ENCODE data around the gene POR.
"Not testable (repeated sequence)": the region's sequence is repeated elsewhere in the genome, so short reads cannot be mapped to it uniquely, and the experiment has no call there.

The POR gene

DNA sequence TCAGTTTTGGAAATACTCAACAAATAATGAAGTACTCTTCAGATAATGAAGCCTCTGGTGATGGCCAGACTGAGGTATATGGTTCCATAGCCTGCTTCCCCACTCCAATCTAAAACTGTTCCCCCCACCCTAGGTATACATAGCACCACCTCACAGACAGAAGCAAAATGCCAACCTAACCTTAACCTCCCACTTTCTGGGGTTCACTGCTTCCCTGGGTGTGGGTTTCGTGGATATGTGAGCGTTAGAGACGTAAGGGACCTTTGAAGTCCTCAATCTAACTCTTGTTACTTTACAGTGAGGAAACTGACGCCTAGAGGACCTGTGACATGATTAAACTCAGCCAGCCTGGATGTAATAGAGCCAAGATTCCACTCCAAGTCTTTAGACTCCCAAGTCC lies 34.7 kb upstream of the POR start:
- H2AFZ ChIP-seq (ENCODE audit: low read depth, low read length), result no peak overlapping the region

DNA sequence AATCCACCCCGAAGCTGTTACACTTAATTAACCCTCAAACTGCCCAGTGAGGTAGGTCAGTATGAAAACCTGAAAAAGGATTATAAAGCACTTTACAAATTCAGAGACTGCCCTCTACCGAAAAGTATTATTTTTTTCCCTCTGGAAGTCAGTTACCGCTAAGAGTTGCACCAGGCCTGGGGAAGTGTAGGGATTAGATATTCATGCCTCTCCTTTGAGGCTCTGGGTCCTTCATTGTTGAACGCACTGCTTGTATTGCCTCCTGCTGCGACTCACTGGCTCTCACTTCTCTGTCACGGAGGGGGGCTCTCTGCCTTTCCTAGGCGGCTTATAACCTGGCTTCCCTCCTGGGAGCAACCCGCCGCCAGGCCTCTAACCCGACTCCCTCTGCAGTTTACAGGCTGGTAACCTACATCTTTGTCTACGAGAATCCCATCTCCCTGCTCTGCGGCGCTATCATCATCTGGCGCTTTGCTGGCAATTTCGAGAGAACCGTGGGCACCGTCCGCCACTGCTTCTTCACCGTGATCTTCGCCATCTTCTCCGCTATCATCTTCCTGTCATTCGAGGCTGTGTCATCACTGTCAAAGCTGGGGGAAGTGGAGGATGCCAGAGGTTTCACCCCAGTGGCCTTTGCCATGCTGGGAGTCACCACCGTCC lies 33.4 kb upstream of the POR start:
- Histone ChIP-seq H3K9me3 (ENCODE audit: insufficient read depth, low read length) (no peaks in the 10 kb centered on the region), H3K4me2 (ENCODE audit: low read length) (no peak overlapping the region), H4K20me1 (ENCODE audit: insufficient read depth, low read length) (no peaks in the 10 kb centered on the region), H3K27me3 (ENCODE audit: low read depth, low read length) (no peaks in the 10 kb centered on the region), H3K27ac (ENCODE audit: low read length) (no peak overlapping the region), H3K4me1 (ENCODE audit: low read length) (peaks cover 13% of the 10 kb centered on the region), H2AFZ (ENCODE audit: low read depth, low read length) (no peak overlapping the region), H3K36me3 (replicated peaks; ENCODE audit: low read depth, low read length) (peaks cover 31% of the 10 kb centered on the region), H3K79me2 (ENCODE audit: low read length) (peaks cover 14% of the 10 kb centered on the region), H3K9ac (ENCODE audit: low read length) (no peak overlapping the region), H3K4me3 (ENCODE audit: low read length) (no peak overlapping the region)
- TF ChIP-seq EZH2phosphoT487 (IDR thresholded peaks at IDR 0.05; ENCODE audit: low read depth) (no peak), CTCF (IDR thresholded peaks at IDR 0.05; ENCODE audit: low read depth, low read length) (no peak)

More for the DNA sequence above, 34.7 kb upstream of the POR start:
- TF ChIP-seq EZH2phosphoT487 (IDR thresholded peaks at IDR 0.05; ENCODE audit: low read depth) (no peak), CTCF (IDR thresholded peaks at IDR 0.05; ENCODE audit: low read depth, low read length) (no peak)
- Histone ChIP-seq H3K79me2 (ENCODE audit: low read length) (peaks cover 14% of the 10 kb centered on the region), H3K9ac (ENCODE audit: low read length) (no peak overlapping the region), H3K27me3 (ENCODE audit: low read depth, low read length) (no peaks in the 10 kb centered on the region), H3K4me3 (ENCODE audit: low read length) (peak overlapping the region; percentile 91), H3K9me3 (ENCODE audit: insufficient read depth, low read length) (no peaks in the 10 kb centered on the region), H3K36me3 (replicated peaks; ENCODE audit: low read depth, low read length) (peaks cover 22% of the 10 kb centered on the region), H3K4me1 (ENCODE audit: low read length) (peaks cover 13% of the 10 kb centered on the region), H3K27ac (ENCODE audit: low read length) (no peak overlapping the region), H3K4me2 (ENCODE audit: low read length) (peak overlapping the region; percentile 93), H4K20me1 (ENCODE audit: insufficient read depth, low read length) (no peaks in the 10 kb centered on the region)

DNA sequence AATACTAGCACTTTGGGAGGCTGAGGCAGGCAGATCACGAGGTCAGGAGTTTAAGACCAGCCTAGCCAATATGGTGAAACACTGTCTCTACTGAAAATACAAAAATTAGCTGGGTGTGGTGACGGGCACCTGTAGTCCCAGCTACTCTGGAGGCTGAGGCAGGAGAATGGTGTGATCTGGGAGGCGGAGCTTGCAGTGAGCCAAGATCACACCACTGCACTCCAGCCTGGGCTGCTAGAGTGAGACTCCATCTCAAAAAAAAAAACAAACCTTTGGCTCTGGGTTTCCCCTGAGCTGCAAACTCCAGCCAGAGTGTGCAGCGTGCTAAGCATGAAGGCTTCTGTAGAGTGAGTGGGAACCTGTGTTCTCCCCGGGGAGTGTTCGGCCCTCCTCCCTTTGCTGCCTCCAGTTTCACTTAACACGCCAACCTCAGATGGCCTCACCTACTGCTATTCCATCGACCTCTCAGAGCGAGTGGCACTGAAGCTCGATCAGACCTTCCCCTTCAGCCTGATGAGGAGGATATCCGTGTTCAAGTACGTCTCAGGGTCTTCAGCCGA lies 31.6 kb upstream of the POR start:
- H3K79me2 ChIP-seq (ENCODE audit: low read length), result peaks cover 14% of the 10 kb centered on the region
- H3K27me3 ChIP-seq (ENCODE audit: low read depth, low read length); H3K4me1 ChIP-seq (ENCODE audit: low read length); H3K4me3 ChIP-seq (ENCODE audit: low read length); H3K27ac ChIP-seq (ENCODE audit: low read length); H4K20me1 ChIP-seq (ENCODE audit: insufficient read depth, low read length); H3K9me3 ChIP-seq (ENCODE audit: insufficient read depth, low read length); H2AFZ ChIP-seq (ENCODE audit: low read depth, low read length); H3K9ac ChIP-seq (ENCODE audit: low read length); H3K4me2 ChIP-seq (ENCODE audit: low read length): not testable (repeated sequence)
- peaks cover 31% of the 10 kb centered on the region for H3K36me3 ChIP-seq (replicated peaks; ENCODE audit: low read depth, low read length)

- Histone ChIP-seq H3K4me1 (ENCODE audit: low read length) (peaks cover 6% of the 10 kb centered on the region), H3K79me2 (ENCODE audit: low read length) (peaks cover 8% of the 10 kb centered on the region), H3K4me3 (ENCODE audit: low read length) (no peak overlapping the region), H3K4me2 (ENCODE audit: low read length) (no peak overlapping the region), H3K9ac (ENCODE audit: low read length) (no peak overlapping the region), H3K27me3 (ENCODE audit: low read depth, low read length) (no peaks in the 10 kb centered on the region), H2AFZ (ENCODE audit: low read depth, low read length) (no peak overlapping the region), H3K9me3 (ENCODE audit: insufficient read depth, low read length) (no peaks in the 10 kb centered on the region), H3K36me3 (replicated peaks; ENCODE audit: low read depth, low read length) (peaks cover 31% of the 10 kb centered on the region), H4K20me1 (ENCODE audit: insufficient read depth, low read length) (no peaks in the 10 kb centered on the region), H3K27ac (ENCODE audit: low read length) (no peak overlapping the region)
- TF ChIP-seq EZH2phosphoT487 (IDR thresholded peaks at IDR 0.05; ENCODE audit: low read depth) (no peak), CTCF (IDR thresholded peaks at IDR 0.05; ENCODE audit: low read depth, low read length) (no peak)
Measured at GRCh38 chr7:75884476-75884875, 30.5 kb upstream of the POR start.
